Renal pelvis (tissue), 12 donors: ENCODE results near the gene CRHR2. TPM values are rescaled to one million over a fixed set of nuclear protein-coding genes. Genes with fewer than 3 reads are reported as not detected.
"Not testable (repeated sequence)": the region's sequence is repeated elsewhere in the genome, so short reads cannot be mapped to it uniquely, and the experiment has no call there.

ENCODE experiments used
- DNase-seq: peaks from one replicate; pipeline ENCODE4 v3.0.0-alpha.2; 2013
- long read RNA-seq, 16 experiments: transcript quantifications; one replicate each; lab custom pipeline, GENCODE V29; 2026
- polyA plus RNA-seq, 3 donors: library from polyadenylated mRNA; unstranded; fragments of 120-200 nt; gene quantifications; one replicate each; pipeline ENCODE4 v1.2.1, GENCODE V29; 2013; ENCODE audit not compliant: insufficient read length in 3 of 3

The CRHR2 gene
- polyA plus RNA-seq: under 1 TPM in 2 of 3 donors, not detected in 1; 0.20 to 0.22 TPM
- long read RNA-seq, donor 1: 0 reads
- long read RNA-seq, donor 2: 0 reads
- long read RNA-seq, donor 3: 0 reads
- long read RNA-seq, donor 4: 0 reads
- long read RNA-seq, donor 5: 0 reads
- long read RNA-seq, donor 6: 0 reads
- long read RNA-seq, donor 7: 0 reads
- long read RNA-seq, donor 8: 0 reads
- long read RNA-seq, donor 9: 0 reads
- long read RNA-seq, donor 10: 0 reads
- long read RNA-seq, donor 11: 0 reads
- long read RNA-seq, donor 12: 0 reads
- long read RNA-seq, donor 13: 0 reads
- long read RNA-seq, donor 14: 0 reads
- long read RNA-seq, donor 15: 0 reads
- long read RNA-seq, donor 16: 0 reads

DNA sequence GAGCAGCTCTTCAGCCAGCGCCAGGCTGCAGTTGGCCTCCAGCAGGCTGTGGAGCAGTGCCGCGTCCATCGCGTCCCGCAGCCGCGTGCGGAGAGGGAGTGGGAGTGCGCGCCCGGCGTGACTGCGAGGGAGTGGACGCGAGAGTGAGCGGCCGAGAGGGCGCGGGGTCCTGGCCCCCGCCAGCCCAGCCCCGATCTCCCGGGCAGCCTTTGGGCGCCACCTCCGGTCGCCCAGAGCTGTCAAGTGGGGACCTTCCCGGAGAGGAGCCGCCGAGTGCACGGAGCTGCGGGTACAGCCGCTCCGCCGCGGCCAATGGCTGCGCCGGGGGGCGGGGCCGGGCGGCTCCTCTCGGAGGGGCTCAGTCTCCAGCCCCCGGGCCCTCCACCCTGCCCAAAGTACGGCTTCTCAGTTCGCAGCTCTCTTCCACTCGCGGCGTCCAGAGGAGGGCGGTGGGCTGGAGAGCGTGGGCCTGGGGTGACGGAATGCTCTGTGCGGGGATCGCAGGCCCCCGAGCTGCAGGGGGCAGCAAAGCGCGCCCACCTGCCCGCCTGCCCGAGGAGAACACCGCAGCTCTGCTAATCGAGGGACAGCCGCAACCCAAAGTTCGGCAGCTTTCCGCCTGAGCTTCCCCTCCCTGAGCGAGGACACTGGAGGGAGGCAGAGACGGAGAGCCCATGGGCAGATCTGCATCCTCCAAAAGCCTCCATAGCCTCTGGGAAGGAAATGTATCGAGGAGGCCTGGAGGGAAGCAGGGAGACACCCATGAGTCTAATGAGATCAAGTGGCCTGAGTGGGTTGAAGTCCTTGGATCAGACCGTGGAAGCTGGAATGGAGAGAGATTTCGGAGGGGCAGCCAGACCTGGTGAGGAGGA is at the start of gene CRHR2:
Gene CRHR2 (minus strand): TSS at position 245 of the 872 bp plus-strand sequence. CDS start 176 bp downstream, at position 69.
- DNase-seq: no peak

DNA sequence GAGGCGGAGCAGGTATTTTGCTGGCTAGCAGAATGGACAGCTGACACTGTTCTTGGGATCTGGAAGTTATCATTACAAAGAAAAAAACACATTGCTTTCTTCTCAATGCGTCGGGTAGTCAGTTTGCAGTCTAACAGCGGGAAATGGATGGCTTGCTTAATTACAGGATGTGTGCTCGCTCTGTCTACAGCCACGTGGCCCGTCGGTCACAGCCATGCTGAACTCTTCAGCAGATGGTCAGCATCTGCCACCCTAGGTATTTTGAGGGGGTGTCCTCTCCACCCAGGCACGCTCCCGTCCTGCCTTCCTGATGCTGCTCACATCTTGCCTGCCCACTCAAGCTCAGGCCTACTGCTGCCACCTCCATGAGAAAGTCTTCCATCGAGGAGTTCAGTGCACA is 49.3 kb upstream of the CRHR2 start:
- DNase-seq: no peak

DNA sequence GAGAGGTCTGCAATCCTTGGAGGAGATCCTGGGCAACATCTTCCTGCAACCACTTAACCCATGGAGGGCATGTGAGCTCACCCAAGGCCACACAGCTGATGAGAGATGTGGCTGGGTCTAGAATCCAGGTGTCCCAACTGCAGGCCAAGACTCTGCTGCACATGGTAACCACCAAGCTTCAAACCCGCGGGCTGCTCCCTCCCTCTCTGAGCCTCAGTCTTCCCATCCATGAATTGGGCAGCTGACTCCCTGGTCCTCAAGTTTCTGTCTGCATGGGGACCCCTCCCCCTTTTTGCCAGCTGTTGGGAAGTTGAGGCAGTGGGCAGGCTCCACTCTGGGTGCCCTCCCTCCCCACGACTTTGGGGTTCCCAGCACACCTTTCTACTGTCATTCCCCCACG is 48.7 kb upstream of the CRHR2 start:
- DNase-seq: no peak

DNA sequence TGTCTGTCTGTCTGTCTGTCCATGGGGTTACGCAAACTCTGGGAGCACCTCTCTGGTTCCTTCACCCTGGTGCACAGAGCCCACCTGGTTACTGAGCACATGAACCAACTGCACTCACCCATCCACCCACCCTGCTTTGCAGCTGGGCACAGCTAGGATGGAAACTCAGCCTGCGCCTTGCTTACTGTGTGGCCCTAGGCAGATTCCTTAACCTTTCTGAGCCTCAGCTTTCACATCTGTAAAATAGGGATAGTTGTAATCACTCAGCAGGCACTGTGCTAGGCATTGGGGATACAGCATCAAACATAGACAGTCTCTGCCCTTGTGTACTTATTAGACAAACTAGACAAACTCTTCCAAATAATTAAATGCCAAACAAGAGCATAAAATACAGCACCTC is 47.8 kb upstream of the CRHR2 start:
- DNase-seq: no peak

DNA sequence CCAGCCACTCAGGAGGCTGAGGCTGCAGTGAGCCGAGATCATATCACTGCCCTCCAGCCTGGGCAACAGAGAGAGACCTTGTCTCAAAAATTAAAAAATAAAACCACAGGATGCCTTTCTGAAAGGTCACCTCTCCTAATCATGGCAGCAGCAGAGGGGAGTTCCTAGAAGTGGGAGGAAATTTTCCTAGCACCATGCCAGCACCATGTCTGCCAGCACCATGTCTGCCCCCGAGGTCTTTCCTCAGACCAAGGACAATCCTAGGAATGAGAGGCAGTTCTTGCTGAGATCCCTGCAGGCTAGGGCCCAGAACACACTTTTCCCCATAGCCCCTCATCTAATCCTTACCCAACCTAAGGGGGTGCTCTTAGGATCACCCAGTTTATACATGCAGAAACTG is 47.4 kb upstream of the CRHR2 start:
- DNase-seq: no peak

DNA sequence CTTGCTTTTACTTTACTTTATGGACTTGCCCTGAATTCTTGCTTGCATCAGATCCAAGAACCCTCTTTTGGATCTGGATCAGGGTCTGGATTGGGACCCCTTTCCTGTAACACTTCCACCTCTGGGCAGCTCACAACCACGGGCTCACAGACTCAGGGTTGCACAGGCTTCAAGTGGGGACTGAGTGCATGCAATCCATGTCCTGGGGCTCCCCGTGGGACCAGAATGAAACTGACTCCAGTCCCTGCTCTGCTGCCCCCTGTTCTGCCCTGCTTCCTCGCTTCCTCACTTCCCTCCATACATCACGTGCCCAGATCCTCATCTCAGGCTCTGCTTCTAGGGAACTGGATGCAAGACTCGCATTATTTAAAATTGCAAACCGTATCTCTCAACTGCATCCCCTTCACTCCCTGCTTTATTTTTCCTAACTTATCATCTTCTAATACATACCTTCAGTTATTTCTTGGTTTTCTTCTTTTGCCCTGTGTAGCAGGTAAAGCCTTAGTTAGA is 46.4 kb upstream of the CRHR2 start:
- DNase-seq: no peak

DNA sequence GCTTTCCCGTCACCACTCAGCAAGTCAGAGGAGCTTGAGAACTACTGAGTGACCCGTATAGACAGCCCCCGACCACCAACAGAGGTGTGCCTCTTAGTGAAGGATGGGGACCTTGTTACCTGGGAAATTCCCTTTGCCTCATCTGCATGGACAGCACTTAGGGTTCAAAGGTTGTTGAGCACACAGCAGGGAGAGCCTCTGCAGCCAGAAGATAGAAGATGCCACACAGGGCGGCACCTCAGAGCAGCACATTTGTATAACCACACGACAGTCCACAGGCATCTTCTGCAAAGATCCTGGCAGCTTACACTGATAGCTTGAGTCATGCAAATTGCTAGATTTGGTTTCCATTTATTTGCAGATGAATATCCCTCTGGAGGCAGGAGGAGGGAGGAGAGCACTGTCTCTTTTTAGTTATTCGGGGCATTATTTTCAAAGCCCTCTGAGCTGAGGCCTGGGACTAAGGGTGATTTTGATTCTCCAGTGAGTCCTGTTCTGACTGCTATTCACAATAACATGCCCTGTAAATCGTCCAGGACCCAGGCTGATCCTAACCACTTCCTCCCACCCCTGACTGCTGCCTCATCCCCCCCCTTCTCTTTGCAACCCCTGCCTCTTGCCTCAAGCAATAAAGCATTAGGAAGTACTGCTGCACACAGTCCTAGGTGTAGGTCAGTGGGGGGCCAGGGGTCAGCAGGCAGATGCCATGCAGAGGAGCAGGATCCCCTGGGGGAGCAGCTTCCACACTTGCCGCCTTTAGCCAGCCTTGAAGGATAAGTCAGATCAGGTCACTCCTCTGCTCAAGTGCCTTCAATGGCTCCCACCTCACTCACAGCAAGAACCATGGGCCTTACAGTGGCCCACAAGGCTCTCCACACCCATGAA is 45.0 kb upstream of the CRHR2 start:
- no peak for DNase-seq

DNA sequence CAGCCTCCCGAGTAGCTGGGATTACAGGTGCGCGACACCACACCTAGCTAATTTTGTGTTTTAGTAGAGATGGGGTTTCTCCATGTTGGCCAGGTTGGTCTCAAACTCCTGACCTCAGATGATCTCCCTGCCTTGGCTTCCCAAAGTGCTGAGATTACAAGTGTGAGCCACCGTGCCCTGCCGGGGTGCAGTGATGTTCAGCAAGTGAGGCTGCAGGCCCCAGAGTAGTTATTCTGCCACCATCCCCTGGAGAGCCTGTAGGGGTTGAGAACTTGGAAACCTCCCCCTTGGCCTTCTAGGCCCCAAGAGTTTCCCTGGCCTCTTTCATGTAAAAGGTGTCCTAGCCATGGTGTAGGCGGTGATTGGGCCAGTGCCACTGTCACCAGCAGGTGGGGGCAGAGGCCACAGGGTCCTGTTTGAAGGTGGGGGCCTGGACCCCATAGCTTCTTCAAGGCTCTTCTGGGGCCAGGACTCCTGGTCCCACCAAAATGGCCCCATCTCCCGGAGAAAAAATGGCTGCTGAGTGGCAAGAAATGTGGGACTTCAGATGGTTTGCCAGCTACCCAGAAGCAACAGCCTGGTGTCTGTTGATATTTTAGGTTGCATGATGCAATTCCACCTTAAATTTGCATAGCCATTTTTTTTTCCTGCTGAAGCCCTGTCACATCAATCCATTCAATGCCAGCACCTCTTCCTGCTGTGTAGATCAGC is 44.2 kb upstream of the CRHR2 start:
- DNase-seq: no peak

DNA sequence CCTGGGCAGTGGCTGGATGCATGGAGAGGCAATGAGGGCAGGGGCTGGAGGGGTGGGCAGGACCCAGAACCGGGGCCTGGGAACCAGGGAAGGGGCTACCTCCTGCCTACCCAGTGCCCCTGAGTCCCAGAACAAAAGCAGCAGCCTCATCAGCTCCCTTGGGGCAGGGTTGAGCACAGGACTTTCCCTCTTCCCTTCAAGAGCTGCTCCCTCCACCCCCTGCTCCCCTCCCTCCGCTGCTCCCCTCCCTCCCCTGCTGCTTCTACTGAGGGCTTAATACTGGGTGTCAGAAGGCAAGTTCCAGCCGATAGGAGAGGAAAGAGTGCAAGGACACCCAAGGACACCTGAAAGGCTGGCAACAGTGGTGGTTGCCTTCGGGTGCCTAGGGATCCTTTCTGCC is 41.5 kb upstream of the CRHR2 start:
- no peak for DNase-seq

DNA sequence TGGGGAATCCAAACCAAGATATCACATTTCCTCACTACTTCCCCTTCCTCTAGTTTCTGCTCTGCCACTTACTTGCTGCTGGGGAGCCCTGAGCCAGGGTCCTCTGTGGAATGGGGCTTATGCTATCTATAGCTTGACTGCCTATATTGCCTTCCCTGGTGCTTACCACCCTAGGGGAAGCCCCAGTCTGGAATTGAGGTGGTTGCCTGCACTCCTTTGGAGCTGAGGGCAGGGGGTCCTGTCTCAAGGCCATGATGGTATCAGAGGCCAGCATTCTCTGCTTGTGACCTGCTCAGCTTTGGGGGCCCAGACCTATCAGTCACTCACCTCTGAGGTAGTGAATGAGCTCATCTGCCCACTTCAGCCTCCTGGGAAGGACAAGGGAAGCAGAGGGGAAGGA is 40.4 kb upstream of the CRHR2 start:
- DNase-seq: no peak

DNA sequence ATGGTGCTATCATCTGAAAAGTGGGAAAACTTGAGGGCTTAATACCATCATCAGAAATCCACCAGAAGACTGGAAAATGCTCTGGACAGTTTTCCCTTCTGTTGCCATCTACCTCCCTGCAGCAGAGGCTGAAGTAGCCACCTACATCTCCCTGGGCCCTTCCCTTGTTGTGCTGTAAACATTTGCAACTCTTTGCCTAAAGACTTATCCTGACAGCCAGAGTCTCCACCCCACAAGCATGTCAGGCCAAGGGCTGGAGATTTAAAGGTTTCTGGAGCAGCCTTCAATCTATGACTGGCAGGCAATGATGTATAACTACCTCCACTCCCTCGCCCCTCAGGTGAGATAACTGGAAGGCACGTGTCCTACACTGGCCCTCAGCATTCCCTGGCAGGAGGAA is 39.9 kb upstream of the CRHR2 start:
- DNase-seq: no peak

DNA sequence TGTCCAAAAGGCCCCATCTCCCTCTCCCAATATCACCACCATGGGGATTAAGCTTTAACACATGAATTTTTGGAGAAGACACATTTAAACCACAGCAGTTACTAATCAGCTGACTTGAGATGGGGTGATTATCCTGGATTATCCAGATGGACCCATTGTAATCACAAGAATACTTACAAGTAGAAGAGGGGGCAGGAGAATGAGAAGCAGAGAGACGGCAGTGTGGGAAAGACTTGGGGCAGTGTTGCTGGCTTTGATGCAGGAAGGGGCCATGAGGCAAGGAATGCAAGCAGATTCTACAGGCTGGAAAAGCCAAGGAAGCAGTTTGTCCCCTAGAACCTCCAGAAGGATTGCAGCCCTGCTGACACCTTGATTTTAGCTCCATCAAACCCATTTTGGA is 39.0 kb upstream of the CRHR2 start:
- no peak for DNase-seq

DNA sequence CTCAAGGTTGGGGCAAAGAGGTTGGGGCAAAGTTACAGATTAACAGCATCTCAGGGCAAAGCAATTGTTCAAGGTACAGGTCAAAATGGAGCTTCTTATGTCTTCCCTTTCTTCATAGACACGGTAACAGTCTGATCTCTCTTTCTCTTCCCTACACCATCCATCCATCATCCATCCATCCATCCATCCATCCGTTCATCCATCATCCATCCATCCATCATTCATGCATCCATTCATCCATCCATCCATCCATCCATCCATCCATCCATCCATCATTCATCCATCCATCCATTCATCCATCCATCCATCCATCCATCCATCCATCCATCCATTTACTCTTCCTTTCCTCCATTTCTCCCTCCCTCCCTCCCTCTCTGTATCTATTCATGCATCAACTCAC is 37.2 kb upstream of the CRHR2 start:
- not testable (repeated sequence) for DNase-seq

DNA sequence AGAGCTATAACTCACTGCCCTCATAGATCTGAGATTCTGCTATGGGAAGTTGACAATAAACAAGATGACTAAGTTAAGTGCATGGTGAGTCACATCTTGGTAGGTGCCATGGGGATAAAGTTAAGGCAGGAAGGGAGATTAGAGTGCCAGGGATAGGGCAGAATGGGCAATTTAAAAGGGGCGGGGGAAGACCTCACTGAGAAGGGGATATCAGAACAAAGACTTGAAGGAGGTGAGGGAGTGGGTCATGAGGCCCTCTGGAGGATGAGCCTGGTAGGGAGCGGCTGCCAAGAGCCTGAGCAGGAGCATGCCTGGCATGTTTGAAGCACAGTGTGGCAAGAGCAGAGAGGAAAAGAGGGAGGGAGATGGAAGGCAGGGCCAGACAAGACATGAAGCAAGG is 34.9 kb upstream of the CRHR2 start:
- no peak for DNase-seq

DNA sequence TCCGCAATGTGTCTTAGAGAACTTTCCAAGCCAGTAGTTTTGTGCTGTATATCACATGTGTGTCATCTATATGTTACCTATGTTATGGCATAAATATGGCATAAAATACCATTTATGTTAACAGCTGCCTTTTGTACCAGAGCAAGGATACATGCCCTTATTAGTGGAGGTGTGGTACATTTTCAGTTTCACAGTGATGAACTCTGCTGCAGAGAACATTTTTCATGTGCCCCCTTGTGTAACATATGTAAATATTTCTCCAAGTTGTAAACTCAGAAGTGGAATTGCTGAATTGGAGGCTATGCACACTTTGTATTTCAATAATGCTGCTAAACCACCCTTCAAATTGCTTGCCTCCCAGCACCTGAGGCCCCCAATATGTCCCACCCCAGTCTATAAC is 31.9 kb upstream of the CRHR2 start:
- no peak for DNase-seq

DNA sequence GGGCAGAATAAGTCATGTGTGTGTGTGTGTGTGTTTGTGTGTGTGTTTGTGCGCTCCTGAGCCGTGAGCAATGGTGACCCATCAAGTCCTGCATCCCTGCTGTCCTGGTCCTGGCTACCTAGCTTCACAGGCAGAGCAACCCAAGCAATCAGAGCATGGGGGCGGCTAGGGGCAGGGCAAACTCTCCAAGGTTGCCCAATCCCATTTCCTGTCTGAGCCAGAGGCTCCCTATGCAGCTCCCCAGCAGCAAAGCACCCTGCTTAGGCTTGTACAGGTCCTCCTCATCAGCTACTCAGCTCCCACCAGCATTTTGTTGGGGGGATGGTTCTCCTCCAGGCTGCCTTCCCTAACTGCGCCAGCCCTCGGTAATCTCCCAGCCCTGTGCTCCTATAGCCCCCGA is 31.1 kb upstream of the CRHR2 start:
- DNase-seq: no peak

DNA sequence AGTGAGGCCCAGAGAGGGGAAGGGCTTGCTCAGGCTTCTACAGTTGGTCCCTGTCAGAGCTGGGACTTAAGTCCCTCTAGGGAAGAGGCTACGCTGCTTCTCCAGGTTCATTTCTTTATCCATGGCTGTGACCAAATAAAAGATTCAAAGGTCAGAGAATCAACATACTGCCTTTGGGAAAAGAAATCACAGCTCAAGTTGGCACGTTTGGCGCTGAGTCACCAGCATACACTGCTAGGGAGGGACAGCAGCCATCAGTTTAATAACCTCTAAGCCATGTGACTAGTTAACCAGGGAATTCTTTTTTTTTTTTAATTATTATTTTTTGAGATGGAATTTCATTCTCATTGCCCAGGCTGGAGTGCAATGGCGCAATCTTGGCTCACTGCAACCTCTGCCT is 28.4 kb upstream of the CRHR2 start:
- DNase-seq: no peak

DNA sequence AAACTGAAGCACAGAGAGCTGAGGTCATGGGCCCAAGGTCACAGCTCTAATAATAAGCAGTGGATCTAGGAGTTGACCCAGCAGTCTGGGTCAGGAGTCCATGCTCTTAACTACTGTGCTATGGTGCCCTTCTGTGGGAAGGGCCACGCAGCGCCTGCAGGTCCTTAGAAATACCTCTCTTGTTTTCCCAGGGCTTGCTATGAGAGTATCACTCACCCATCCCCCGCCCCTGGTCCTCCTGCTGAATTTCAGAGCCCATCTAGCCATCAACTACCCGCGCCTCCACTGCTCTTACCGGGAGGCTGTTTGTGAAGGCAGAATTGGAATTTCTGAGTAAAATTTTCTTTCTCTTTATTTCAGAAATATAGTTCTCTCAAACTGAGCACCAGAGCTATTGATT is 27.3 kb upstream of the CRHR2 start:
- DNase-seq: no peak

DNA sequence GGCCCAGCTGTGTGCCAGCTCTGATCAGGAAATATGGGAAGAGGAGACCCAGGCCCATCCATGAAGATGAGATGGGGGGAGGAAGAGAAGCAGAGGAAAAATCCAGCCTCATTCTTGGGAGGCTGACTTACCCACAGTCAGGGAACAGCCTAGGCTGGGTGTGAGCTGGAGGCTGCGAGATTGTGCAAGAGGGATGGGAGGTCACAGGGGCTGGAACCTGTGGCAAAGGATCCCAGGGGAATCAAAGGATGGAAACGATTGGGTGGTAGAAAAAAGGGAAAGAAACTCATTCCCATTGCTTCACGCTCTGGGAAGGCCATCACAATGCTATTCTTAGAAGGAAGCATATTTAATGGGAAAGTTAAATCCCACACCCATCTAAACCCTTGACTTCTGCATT is 26.7 kb upstream of the CRHR2 start:
- DNase-seq: no peak

DNA sequence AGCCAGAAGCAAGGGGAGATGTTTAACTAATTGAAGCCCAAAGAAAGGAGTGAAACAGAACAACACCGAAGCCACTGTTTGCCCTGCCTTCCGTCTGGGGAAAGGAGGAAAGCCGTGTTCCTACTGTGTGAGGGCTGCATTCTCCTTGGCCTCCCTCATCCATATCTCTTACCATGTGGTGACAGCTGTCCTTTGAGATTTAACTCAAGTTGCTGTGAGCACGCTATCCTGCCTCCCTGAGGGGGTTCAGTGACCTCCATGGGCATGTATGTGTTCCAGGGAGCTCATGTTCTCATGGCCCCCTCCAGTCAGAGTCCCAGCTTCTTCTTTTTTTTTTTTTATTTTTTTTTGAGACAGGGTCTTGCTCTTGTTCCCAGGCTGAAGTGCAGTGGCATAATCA is 26.2 kb upstream of the CRHR2 start:
- DNase-seq: no peak
